Activated gamma-delta T cell treated with anti-CD3 and anti-CD28 coated beads, Interleukin-2, amount 50 U/mL, for 16 hours (primary cell): Measurements from ENCODE around the gene ARMH2.
"Not testable (repeated sequence)": the region's sequence is repeated elsewhere in the genome, so short reads cannot be mapped to it uniquely, and the experiment has no call there.

ENCODE experiments used
- DNase-seq: peaks from one replicate; pipeline ENCODE4 v3.0.0-alpha.2; 2020; ENCODE audit warnings: low read depth

ARMH2 gene

DNA sequence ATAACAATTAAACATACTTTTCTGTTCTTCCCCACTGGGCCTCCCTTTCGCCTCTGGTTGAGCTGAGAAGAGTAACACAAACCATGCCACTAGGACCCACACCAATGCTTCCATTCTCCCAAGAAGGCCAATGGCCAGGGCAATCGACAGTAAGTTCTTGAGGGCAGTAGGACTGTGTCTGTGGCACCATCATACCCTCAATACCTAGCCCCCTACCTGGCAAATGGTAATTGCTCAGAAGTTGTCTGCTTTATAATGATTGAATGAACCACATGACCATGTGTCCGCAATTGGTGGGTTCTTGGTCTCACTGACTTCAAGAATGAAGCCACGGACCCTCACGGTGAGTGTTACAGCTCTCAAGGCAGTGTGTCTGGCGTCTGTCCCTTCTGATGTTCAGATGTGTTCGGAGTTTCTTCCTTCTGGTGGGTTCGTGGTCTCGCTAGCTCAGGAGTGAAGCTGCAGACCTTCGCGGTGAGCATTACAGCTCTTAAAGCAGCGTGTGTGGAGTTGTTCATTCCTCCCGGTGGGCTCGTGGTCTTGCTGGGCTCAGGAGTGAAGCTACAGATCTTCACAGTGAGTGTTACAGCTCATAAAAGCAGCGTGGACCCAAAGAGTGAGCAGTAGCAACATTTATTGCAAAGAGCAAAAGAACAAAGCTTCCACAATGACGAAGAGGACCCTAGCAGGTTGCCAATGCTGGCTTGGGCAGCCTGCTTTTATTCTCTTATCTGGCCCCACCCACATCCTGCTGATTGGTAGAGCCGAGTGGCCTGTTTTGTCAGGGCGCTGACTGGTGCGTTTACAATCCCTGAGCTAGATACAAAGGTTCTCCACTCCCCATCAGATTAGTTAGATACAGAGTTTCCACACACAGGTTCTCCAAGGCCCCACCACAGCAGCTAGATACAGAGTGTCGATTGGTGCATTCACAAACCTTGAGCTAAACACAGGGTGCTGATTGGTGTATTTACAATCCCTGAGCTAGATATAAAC lies 33.6 kb downstream of the ARMH2 start:
- not testable (repeated sequence) for DNase-seq

DNA sequence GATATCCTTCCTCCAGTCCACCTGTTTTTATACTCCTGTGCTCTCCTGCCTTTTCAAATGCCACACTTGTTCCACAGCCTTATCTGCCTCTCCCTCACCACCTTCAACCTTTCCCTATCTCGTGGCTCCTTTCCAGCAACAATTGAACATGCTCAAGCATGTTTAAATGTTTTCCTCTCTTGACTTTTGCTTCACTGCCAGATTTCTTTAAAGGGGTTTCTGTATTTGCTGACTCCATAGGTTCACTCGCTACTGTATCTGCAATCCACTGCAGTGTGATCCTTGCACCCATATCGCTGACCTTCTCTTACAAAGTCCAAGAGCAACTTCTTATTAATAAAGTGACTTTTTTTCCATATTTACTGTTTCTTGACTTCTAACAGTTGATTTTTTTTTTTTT lies 35.1 kb downstream of the ARMH2 start:
- DNase-seq: no peak

DNA sequence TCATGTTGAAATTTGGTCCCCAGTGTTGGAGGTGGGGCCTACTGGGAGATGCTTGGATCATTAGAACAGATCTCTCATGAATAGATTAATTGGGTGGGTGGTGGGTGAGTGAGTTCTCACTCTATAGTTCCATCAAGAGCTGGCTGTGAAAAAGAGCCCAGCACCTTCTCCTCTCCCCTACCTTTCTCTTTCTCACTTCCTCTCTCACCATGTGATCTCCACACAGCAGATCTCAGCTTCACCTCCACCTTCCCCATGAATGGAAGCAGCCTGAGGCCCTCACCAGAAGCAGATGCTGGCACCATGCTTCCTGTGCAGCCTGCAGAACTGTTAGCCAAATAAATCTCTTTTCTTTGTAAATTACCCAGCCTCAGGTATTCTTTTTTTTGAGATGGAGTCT lies 36.9 kb downstream of the ARMH2 start:
- DNase-seq: no peak

DNA sequence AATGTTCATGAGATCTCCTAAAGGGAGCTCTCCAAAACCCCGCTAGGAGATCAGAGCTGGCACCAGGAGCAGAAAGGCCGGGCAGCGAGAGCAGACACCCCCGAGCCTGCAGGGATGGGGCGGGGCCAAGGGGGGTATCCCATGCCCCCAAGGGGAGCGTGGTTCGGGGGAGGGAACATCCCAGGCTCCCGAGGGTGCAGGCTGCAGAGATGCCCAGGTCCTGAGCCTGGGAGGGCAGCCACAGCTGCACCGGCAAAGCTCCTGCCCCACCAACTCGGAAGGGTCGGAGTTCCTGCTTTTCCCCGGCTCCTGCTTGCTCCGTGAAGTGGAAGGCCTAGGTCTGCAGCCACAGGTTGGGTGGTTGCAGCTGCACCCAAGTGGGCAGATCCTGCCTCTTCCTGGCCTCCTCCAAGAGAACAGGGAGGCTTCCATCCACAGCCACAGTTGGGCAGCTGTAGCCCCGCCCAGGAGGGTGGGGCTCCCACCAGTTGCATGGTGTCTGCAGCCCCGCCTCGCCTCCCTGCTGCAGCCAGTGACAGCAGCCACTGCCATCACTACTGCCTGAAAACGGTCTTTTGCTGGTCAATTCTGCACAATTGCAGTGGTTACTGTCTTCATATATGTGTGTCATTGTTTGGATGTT lies 37.4 kb downstream of the ARMH2 start:
- DNase-seq: no peak

DNA sequence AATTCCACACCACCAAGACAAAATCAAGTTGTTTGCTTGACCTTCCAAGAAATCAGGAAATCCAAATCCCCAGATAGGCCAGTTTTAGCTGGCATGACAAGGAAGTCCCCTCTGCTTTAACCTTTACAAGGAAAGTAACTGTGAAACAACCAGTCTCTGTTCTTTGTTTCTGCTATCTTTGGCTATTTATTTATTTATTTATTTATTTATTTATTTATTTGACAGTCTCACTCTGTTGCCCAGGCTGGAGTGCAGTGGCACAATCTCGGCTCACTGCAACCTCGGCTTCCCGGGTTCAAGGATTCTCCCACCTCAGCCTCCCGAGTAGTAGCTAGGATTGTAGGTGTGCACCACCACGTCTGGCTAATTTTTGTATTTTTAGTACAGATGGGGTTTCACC lies 38.5 kb downstream of the ARMH2 start:
- DNase-seq: no peak

DNA sequence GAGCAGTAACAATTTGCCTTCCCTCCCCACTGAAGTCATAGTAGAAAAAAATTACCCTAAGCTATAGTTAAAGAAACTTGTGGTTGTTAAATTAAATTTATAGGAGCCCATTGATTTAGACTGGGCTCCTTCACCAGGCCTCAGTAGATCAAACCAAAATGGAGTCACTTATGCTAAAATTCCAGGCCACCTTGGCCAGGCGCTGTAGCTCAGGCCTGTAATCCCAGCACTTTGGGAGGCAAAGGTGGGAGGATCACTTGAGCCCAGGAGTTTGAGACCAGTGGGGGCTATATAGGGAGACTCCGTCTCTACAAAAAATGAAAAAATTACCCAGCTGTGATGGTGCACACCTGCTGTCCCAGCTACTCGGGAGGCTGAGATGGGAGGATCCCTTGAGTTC lies 39.0 kb downstream of the ARMH2 start:
- no peak for DNase-seq

DNA sequence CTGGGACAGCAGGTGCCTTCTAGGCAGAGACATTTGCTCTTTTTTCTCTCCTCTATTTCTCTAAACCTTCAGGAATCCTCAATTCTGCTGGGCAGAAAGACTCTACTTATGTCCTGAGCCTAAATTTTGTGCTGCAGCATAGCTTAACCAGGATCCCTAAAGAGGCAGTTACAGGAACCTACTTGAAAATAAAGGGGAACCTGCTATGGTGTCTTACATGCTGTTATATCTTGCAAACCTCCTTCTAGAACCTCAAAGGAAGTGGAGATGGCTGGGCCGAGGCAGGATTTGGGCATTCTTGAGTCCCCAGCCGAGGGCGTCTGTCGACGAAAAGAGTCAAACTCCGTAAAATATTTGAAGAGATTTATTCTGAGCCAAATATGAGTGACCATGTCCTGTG lies 41.1 kb downstream of the ARMH2 start:
- DNase-seq: no peak

DNA sequence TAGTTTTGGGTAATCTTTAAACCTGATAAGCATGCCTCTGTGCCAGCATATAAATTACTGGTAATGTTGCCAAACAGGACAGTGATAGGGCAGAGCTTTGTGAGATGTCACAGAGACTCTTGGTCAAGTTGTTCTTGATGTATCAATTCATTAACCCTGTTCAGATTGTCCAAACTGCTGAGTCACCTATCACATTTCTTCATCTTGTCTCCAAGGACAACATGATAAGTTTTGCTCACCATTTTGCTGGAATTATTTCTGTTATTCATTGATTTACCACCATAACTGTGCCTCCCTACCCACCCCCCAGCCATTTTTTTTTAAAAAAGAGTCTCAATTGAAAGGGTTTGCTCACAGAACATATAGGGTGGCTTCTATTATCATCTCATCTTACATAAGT lies 43.4 kb downstream of the ARMH2 start:
- DNase-seq: no peak

DNA sequence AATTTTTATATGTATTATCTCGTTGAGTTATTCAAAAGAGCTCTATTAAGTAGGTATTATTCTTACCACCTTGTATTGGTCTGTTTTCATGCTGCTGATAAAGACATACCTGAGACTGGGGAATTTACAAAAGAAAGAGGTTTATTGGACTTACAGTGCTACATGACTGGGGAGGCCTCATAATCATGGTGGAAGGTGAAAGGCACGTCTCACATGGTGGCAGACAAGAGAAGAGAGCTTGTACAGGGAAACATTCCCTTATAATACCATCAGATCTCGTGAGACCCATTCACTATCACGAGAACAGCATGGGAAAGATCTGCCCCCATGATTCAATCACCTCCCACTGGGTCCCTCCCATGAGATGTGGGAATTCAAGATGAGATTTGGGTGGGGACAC lies 44.3 kb downstream of the ARMH2 start:
- not testable (repeated sequence) for DNase-seq

DNA sequence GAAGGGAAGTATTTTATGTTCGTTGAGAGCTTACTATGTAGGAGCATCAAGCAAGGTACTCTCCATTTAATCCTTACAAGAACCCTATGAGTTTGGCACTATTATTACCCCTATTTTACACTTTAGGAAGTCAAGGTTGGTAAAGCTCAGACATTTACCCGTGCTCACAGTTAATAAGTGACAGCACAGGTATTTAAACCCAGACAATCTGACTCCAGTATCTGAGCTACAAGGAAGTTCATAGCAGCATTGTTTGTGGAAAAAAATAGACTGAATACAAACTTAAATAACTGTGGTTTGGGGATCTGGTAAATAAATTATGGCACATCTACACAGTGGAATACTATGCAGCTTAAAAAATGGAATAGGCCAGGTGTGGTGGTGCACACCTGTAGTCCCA lies 45.2 kb downstream of the ARMH2 start:
- DNase-seq: no peak

DNA sequence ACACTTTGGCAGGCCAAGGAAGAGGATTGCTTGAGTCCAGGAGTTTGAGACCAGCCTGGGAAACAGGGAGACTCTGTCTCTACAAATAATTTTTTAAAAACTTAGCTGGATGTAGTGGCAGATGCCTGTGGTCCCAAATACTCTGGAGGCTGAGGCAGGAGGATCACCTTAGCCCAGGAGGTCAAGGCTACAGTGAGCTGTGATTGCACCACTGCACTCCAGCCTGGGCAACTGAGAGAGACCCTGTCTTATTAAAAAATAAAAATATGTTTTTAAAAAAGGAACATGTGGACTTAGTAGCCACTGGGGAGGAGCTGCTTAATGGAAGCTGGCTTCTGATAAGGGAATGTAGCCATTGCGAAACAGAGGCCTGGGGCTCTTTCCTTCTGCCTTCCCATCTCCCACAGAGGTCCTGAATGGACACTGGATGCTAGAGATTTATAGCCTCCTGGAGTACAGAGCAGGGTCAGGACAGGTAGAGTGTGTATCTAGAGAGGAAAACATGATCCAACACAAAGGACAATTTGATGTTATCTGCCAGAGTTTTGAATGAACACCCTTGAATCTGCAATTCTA lies 45.7 kb downstream of the ARMH2 start:
- no peak for DNase-seq

DNA sequence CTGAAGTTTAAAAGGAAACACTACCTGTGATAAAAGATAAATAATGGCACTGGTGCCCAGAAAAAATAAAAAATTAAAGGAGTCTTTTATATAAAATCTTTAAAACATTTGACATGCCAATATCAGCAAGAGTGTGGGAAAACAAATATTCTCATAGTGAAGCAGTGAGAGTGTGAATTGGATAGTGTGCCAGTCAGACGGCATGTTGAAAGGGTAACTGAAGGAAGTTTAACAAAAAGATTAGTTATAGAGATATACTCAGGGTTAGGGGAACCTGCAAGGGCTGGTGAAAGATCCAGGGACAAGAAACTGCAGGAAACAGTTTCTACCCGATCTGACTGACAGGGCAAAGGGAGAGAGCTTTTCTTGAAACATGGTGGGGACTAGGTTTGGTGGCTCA lies 46.2 kb downstream of the ARMH2 start:
- DNase-seq: no peak

DNA sequence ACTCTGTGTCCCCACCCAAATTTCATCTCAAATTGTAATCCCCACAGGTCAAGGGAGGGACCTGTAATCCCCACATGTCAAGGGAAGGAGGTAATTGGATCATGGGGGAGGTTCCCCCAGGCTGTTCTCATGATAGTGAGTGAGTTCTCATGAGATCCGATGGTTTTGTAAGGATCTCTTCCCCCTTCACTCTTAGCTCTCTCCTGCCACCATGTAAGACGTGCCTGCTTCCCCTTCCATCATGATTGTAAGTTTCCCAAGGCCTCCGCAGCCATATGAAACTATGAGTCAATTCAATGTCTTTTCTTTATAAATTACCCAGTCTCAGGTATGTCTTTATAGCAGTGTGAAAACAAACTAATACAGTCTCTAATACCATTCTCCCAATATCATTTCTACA lies 47.8 kb downstream of the ARMH2 start:
- DNase-seq: not testable (repeated sequence)

DNA sequence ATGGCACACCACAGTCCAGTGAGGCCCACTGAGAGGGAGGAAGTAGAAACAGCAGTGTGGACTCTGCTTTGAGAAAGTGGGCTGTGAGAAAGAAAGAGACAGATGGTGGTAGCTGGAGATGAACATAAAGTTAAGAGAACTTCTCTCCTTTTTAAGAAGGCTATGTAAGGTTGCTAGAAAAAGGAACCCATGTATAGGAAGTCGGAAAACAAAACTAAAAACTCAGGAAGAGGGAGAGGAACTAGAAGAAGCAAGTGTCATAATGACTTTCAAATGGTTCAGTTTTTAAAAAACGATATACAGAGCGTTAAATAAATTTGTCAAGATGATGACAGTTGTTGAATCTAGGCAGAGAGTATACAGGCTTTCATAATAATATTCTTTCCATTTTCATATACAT lies 49.4 kb downstream of the ARMH2 start:
- no peak for DNase-seq
